Activated B cell treated with CpG ODN at 0.5 μM for 24 hours (primary cell): ENCODE measurements around the gene PDGFD. TPM values are rescaled to one million over a fixed set of nuclear protein-coding genes. Genes with fewer than 3 reads are reported as not detected.

Experiments used
- ATAC-seq: fragments of 200-7000 bp; cut with Tn5 transposase; one replicate; pipeline ENCODE4 v1.10.0; 2021; ENCODE audit warnings: low read depth, mild to moderate bottlenecking, moderate library complexity
- CTCF ChIA-PET: fragments of 350-600 bp; sonication (Branson Sonifier 250); formaldehyde crosslinking; loops from one replicate; lab custom pipeline; 2021; ENCODE audit warnings: antibody characterized with exemption; lab: Charles Lee
- POLR2A ChIA-PET: fragments of 350-600 bp; sonication (Branson Sonifier 250); formaldehyde crosslinking; loops from one replicate; lab custom pipeline; 2021; ENCODE audit warnings: antibody characterized with exemption; lab: Charles Lee
- DNase-seq: peaks from one replicate; pipeline ENCODE4 v3.0.0; 2022
- H3K27ac Mint-ChIP-seq: one replicate; pipeline ENCODE4 v1.8.0; 2020; ENCODE audit warnings: mixed read lengths
- H3K27me3 Mint-ChIP-seq: one replicate; pipeline ENCODE4 v1.8.0; 2021; ENCODE audit warnings: mixed read lengths
- H3K36me3 Mint-ChIP-seq: one replicate; pipeline ENCODE4 v1.8.0; 2021; ENCODE audit warnings: low read depth, mixed read lengths
- H3K4me1 Mint-ChIP-seq: one replicate; pipeline ENCODE4 v1.8.0; 2021; ENCODE audit warnings: mixed read lengths
- H3K4me3 Mint-ChIP-seq: one replicate; pipeline ENCODE4 v1.8.0; 2020; ENCODE audit warnings: mild to moderate bottlenecking, mixed read lengths
- H3K9me3 Mint-ChIP-seq: one replicate; pipeline ENCODE4 v1.8.0; 2020; ENCODE audit warnings: mixed read lengths
- CTCF ChIP-seq: fragments of 200-600 bp; IDR thresholded peaks from one replicate; pipeline ENCODE4 v1.8.0; 2022; ENCODE audit warnings: antibody characterized with exemption, mild to moderate bottlenecking
- intact Hi-C: fragments of 100-400 bp; cut with micrococcal nuclease; formaldehyde crosslinking; loops from one replicate; pipeline ENCODE4 v1.15.1; 2024
- total RNA-seq: library from RNA; stranded (reverse); gene quantifications from 2 replicates; pipeline ENCODE4 v1.2.3, GENCODE V29; 2022

PDGFD gene
- total RNA-seq, 1 donor from 2014 or later: 0.53 TPM

GRCh38 chr11:103903621-103904323 lies 260.2 kb downstream of the PDGFD start:
- no peak for DNase-seq
- peak; percentile 85 for ATAC-seq
- H3K4me1 Mint-ChIP-seq: peaks cover 29% of the 10 kb centered on the region
- H3K4me3 Mint-ChIP-seq: no peak overlapping the region
- no peak for TF ChIP-seq CTCF
- H3K36me3 Mint-ChIP-seq: no peaks in the 10 kb centered on the region
- H3K27me3 Mint-ChIP-seq: no peaks in the 10 kb centered on the region
- no peaks in the 10 kb centered on the region for H3K9me3 Mint-ChIP-seq
- intact Hi-C loops: no loop called here
- POLR2A ChIA-PET: no interaction called here
- H3K27ac Mint-ChIP-seq: no peak overlapping the region
- CTCF ChIA-PET: no interaction called here

GRCh38 chr11:103902994-103903393 lies 261.0 kb downstream of the PDGFD start:
- Mint-ChIP-seq H3K27me3 (no peaks in the 10 kb centered on the region), H3K4me3 (no peak overlapping the region), H3K9me3 (no peaks in the 10 kb centered on the region), H3K27ac (no peak overlapping the region), H3K36me3 (no peaks in the 10 kb centered on the region), H3K4me1 (peaks cover 35% of the 10 kb centered on the region)
- TF ChIP-seq CTCF: no peak
- intact Hi-C loops: no loop called here
- ATAC-seq: no peak
- DNase-seq: no peak
- ChIA-PET CTCF (no interaction called here), POLR2A (no interaction called here)

- DNase-seq (no peak), ATAC-seq (no peak)
- H3K27ac Mint-ChIP-seq: no peak overlapping the region
- H3K4me1 Mint-ChIP-seq: peaks cover 35% of the 10 kb centered on the region
- TF ChIP-seq CTCF: no peak
- no peaks in the 10 kb centered on the region for H3K36me3 Mint-ChIP-seq
- H3K9me3 Mint-ChIP-seq: no peaks in the 10 kb centered on the region
- H3K4me3 Mint-ChIP-seq: no peak overlapping the region
- intact Hi-C loops: no loop called here
- H3K27me3 Mint-ChIP-seq: no peaks in the 10 kb centered on the region
- ChIA-PET CTCF (no interaction called here), POLR2A (no interaction called here)
Measured at GRCh38 chr11:103901656-103902055, 262.3 kb downstream of the PDGFD start.

- no peak for TF ChIP-seq CTCF
- Mint-ChIP-seq H3K4me3 (peak overlapping the region; percentile 42), H3K27me3 (peaks cover 2% of the 10 kb centered on the region), H3K4me1 (peaks cover 30% of the 10 kb centered on the region), H3K36me3 (no peaks in the 10 kb centered on the region), H3K9me3 (no peaks in the 10 kb centered on the region), H3K27ac (peak overlapping the region; percentile 47)
- ATAC-seq (peak; percentile 56), DNase-seq (no peak)
- POLR2A ChIA-PET: interaction anchor here (0.9 to 1.3 kb wide), 2 partner anchors 9 to 12 kb away, joined by 3 read pairs; no protein-coding TSS in a partner anchor
- CTCF ChIA-PET: no interaction called here
- intact Hi-C loops: no loop called here
Measured at GRCh38 chr11:103898577-103899336, 265.2 kb downstream of the PDGFD start.

GRCh38 chr11:103898065-103898464 lies 265.9 kb downstream of the PDGFD start:
- Mint-ChIP-seq H3K27me3 (peaks cover 2% of the 10 kb centered on the region), H3K27ac (no peak overlapping the region), H3K36me3 (no peaks in the 10 kb centered on the region), H3K4me1 (peaks cover 30% of the 10 kb centered on the region), H3K9me3 (no peaks in the 10 kb centered on the region), H3K4me3 (peak overlapping the region; percentile 21)
- CTCF ChIA-PET: no interaction called here
- peak; percentile 47 for ATAC-seq
- intact Hi-C loops: no loop called here
- no peak for TF ChIP-seq CTCF
- no peak for DNase-seq
- POLR2A ChIA-PET: interaction anchor here (0.9 kb wide), 1 partner anchor 11 kb away, joined by 3 read pairs; no protein-coding TSS in a partner anchor
